GM21381 (cell line): ENCODE data around the gene SKAP2.

Experiments used
- ATAC-seq: cut with Tn5 transposase; IDR thresholded peaks from one replicate; pipeline ENCODE4 v1.9.1; 2021; ENCODE audit warnings: mild to moderate bottlenecking, moderate library complexity; ENCODE audit not compliant: unreplicated experiment

SKAP2 gene

GRCh38 chr7:26864309-26865093 is at the start of gene SKAP2:
Gene SKAP2, minus strand, starts transcription at chr7:26864590. Its CDS starts 161 bp downstream, at chr7:26864429.
- ATAC-seq = peak; percentile 89

- no peak for ATAC-seq
Observed at GRCh38 chr7:26912933-26913536, 48.6 kb upstream of the SKAP2 start.

GRCh38 chr7:26912338-26912737 is 47.9 kb upstream of the SKAP2 start:
- ATAC-seq = no peak

GRCh38 chr7:26910221-26910620 is 45.8 kb upstream of the SKAP2 start:
- ATAC-seq = no peak

GRCh38 chr7:26900251-26900650 is 35.9 kb upstream of the SKAP2 start:
- ATAC-seq = no peak

GRCh38 chr7:26899519-26899918 is 35.1 kb upstream of the SKAP2 start:
- no peak for ATAC-seq

- no peak for ATAC-seq
Observed at GRCh38 chr7:26898891-26899290, 34.5 kb upstream of the SKAP2 start.

GRCh38 chr7:26897928-26898327 is 33.5 kb upstream of the SKAP2 start:
- ATAC-seq = no peak

- ATAC-seq = peak; percentile 56
Observed at GRCh38 chr7:26891400-26892350, 27.3 kb upstream of the SKAP2 start.

- ATAC-seq = no peak
Observed at GRCh38 chr7:26880852-26881251, 16.5 kb upstream of the SKAP2 start.

- no peak for ATAC-seq
Observed at GRCh38 chr7:26879671-26880070, 15.3 kb upstream of the SKAP2 start.

- ATAC-seq = no peak
Observed at GRCh38 chr7:26868841-26869495, 4.6 kb upstream of the SKAP2 start.

GRCh38 chr7:26865094-26865388 is 651 bp upstream of the SKAP2 start:
- ATAC-seq = peak; percentile 34

GRCh38 chr7:26863518-26864308 is 677 bp downstream of the SKAP2 start:
- peak; percentile 29 for ATAC-seq

- no peak for ATAC-seq
Observed at GRCh38 chr7:26862834-26863233, 1.6 kb downstream of the SKAP2 start.

- no peak for ATAC-seq
Observed at GRCh38 chr7:26861050-26861449, 3.3 kb downstream of the SKAP2 start.

GRCh38 chr7:26860361-26860760 is 4.0 kb downstream of the SKAP2 start:
- ATAC-seq = no peak

GRCh38 chr7:26859720-26860119 is 4.7 kb downstream of the SKAP2 start:
- no peak for ATAC-seq

- ATAC-seq = no peak
Observed at GRCh38 chr7:26858735-26859134, 5.7 kb downstream of the SKAP2 start.

- ATAC-seq = no peak
Observed at GRCh38 chr7:26858241-26858715, 6.1 kb downstream of the SKAP2 start.
